ENCODE data around the gene UACA. TPM values are rescaled to one million over a fixed set of nuclear protein-coding genes. Genes with fewer than 3 reads are reported as not detected.
"Not testable (repeated sequence)": the region's sequence is repeated elsewhere in the genome, so short reads cannot be mapped to it uniquely, and the experiment has no call there.

Gene UACA
- total RNA-seq, 1 donor from 2014 or later: 39.9 TPM

GRCh38 chr15:70664494-70664893, 98.9 kb downstream of the UACA start:
- Histone ChIP-seq H3K9me3 (no peaks in the 10 kb centered on the region), H3K4me3 (no peak overlapping the region), H3K36me3 (peaks cover 21% of the 10 kb centered on the region), H3K27me3 (no peaks in the 10 kb centered on the region), H3K27ac (no peak overlapping the region), H3K4me1 (peaks cover 13% of the 10 kb centered on the region)
- TF ChIP-seq, protein P1, sequence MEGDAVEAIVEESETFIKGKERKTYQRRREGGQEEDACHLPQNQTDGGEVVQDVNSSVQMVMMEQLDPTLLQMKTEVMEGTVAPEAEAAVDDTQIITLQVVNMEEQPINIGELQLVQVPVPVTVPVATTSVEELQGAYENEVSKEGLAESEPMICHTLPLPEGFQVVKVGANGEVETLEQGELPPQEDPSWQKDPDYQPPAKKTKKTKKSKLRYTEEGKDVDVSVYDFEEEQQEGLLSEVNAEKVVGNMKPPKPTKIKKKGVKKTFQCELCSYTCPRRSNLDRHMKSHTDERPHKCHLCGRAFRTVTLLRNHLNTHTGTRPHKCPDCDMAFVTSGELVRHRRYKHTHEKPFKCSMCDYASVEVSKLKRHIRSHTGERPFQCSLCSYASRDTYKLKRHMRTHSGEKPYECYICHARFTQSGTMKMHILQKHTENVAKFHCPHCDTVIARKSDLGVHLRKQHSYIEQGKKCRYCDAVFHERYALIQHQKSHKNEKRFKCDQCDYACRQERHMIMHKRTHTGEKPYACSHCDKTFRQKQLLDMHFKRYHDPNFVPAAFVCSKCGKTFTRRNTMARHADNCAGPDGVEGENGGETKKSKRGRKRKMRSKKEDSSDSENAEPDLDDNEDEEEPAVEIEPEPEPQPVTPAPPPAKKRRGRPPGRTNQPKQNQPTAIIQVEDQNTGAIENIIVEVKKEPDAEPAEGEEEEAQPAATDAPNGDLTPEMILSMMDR (IDR thresholded peaks at IDR 0.05): no peak
- DNase-seq (no peak), ATAC-seq (no peak)
- intact Hi-C loops (cut with DNase I): no loop called here

DNA sequence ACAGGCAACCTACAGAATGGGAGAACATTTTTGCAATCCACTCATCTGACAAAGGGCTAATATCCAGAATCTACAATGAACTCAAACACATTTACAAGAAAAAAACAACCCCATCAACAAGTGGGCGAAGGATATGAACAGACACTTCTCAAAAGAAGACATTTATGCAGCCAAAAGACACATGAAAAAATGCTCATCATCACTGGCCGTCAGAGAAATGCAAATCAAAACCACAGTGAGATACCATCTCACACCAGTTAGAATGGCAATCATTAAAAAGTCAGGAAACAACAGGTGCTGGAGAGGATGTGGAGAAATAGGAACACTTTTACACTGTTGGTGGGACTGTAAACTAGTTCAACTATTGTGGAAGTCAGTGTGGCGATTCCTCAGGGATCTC, 100.3 kb downstream of the UACA start:
- H3K27ac ChIP-seq; H3K36me3 ChIP-seq; H3K9me3 ChIP-seq; ATAC-seq; intact Hi-C loops (cut with DNase I); DNase-seq; H3K4me3 ChIP-seq; H3K27me3 ChIP-seq: not testable (repeated sequence)
- peaks cover 16% of the 10 kb centered on the region for H3K4me1 ChIP-seq

- DNase-seq: no peak
- Histone ChIP-seq H3K36me3 (peaks cover 21% of the 10 kb centered on the region), H3K9me3 (no peaks in the 10 kb centered on the region), H3K4me1 (peaks cover 3% of the 10 kb centered on the region), H3K27ac (no peak overlapping the region), H3K4me3 (no peak overlapping the region), H3K27me3 (no peaks in the 10 kb centered on the region)
- ATAC-seq: no peak
- intact Hi-C loops (cut with DNase I): no loop called here
- TF ChIP-seq, protein P1 (IDR thresholded peaks at IDR 0.05): no peak
Measured at GRCh38 chr15:70659662-70660061, 103.7 kb downstream of the UACA start.

GRCh38 chr15:70658641-70659040, 104.7 kb downstream of the UACA start:
- Histone ChIP-seq H3K27ac (no peak overlapping the region), H3K36me3 (peaks cover 21% of the 10 kb centered on the region), H3K4me3 (no peak overlapping the region), H3K4me1 (peaks cover 3% of the 10 kb centered on the region), H3K9me3 (no peaks in the 10 kb centered on the region), H3K27me3 (no peaks in the 10 kb centered on the region)
- DNase-seq: no peak
- no peak for ATAC-seq
- intact Hi-C loops (cut with DNase I): no loop called here
- TF ChIP-seq, protein P1 (IDR thresholded peaks at IDR 0.05): no peak

GRCh38 chr15:70653426-70653825, 109.9 kb downstream of the UACA start:
- Histone ChIP-seq H3K36me3 (peaks cover 21% of the 10 kb centered on the region), H3K27me3 (no peaks in the 10 kb centered on the region), H3K27ac (no peak overlapping the region), H3K4me3 (no peak overlapping the region), H3K9me3 (no peaks in the 10 kb centered on the region), H3K4me1 (no peaks in the 10 kb centered on the region)
- TF ChIP-seq, protein P1 (IDR thresholded peaks at IDR 0.05): no peak
- ATAC-seq (no peak), DNase-seq (no peak)
- intact Hi-C loops (cut with DNase I): no loop called here

- TF ChIP-seq, protein P1 (IDR thresholded peaks at IDR 0.05): no peak
- no peaks in the 10 kb centered on the region for H3K4me1 ChIP-seq
- no peak for DNase-seq
- H3K27me3 ChIP-seq: no peaks in the 10 kb centered on the region
- intact Hi-C loops (cut with DNase I): no loop called here
- H3K36me3 ChIP-seq: peaks cover 14% of the 10 kb centered on the region
- H3K27ac ChIP-seq: no peak overlapping the region
- no peak for ATAC-seq
- no peak overlapping the region for H3K4me3 ChIP-seq
- H3K9me3 ChIP-seq: no peaks in the 10 kb centered on the region
Measured at GRCh38 chr15:70652341-70652740, 111.0 kb downstream of the UACA start.

All from upper lobe of right lung (tissue), 1 donor.